Globus pallidus (tissue), 1 donor: ENCODE measurements around the gene P2RY8.
"Not testable (repeated sequence)": the region's sequence is repeated elsewhere in the genome, so short reads cannot be mapped to it uniquely, and the experiment has no call there.

Experiments
- DNase-seq: peaks from one replicate; pipeline ENCODE4 v3.0.0-alpha.2; 2015; ENCODE audit warnings: low spot score

Gene P2RY8

GRCh38 chrX:1486749-1487361 is 50.1 kb downstream of the P2RY8 start:
- DNase-seq, result no peak

GRCh38 chrX:1486177-1486576 is 50.8 kb downstream of the P2RY8 start:
- no peak for DNase-seq

GRCh38 chrX:1485033-1485432 is 52.0 kb downstream of the P2RY8 start:
- no peak for DNase-seq

GRCh38 chrX:1484638-1485019 is 52.4 kb downstream of the P2RY8 start:
- DNase-seq, result no peak

- DNase-seq, result no peak
These were observed 52.9 kb downstream of the P2RY8 start for GRCh38 chrX:1483843-1484637.

GRCh38 chrX:1482530-1482928 is 54.5 kb downstream of the P2RY8 start:
- DNase-seq, result not testable (repeated sequence)

- DNase-seq, result peak; percentile 55
These were observed 55.1 kb downstream of the P2RY8 start for GRCh38 chrX:1481636-1482529.

GRCh38 chrX:1480082-1480785 is 56.8 kb downstream of the P2RY8 start:
- no peak for DNase-seq

GRCh38 chrX:1477801-1478458 is 59.1 kb downstream of the P2RY8 start:
- DNase-seq, result no peak

- no peak for DNase-seq
These were observed 59.8 kb downstream of the P2RY8 start for GRCh38 chrX:1477229-1477628.

GRCh38 chrX:1476682-1477081 is 60.3 kb downstream of the P2RY8 start:
- DNase-seq, result no peak

GRCh38 chrX:1475881-1476280 is 61.1 kb downstream of the P2RY8 start:
- DNase-seq, result no peak

GRCh38 chrX:1475481-1475880 is 61.5 kb downstream of the P2RY8 start:
- no peak for DNase-seq

- not testable (repeated sequence) for DNase-seq
These were observed 62.4 kb downstream of the P2RY8 start for GRCh38 chrX:1474593-1474992.

GRCh38 chrX:1472975-1473374 is 64.0 kb downstream of the P2RY8 start:
- DNase-seq, result no peak

- DNase-seq, result no peak
These were observed 68.7 kb downstream of the P2RY8 start for GRCh38 chrX:1468250-1468772.

- DNase-seq, result no peak
These were observed 69.9 kb downstream of the P2RY8 start for GRCh38 chrX:1466971-1467561.

- no peak for DNase-seq
These were observed 70.7 kb downstream of the P2RY8 start for GRCh38 chrX:1466232-1466661.

GRCh38 chrX:1465286-1466231 is 71.4 kb downstream of the P2RY8 start:
- DNase-seq, result no peak

GRCh38 chrX:1464971-1465285 is 72.1 kb downstream of the P2RY8 start:
- DNase-seq, result no peak
